HepG2 (cell line): ENCODE measurements around the gene GH2. TPM values are rescaled to one million over a fixed set of nuclear protein-coding genes. Genes with fewer than 3 reads are reported as not detected.
A peak's percentile ranks its signal among the peaks of the same experiment; 100 is the strongest.

Experiments used
- EHMT2 ChIP-seq: fragments of 200-600 bp; sonication (generic); IDR thresholded peaks from 2 replicates; pipeline ENCODE4 v1.7.0; 2017; ENCODE audit warnings: antibody characterized with exemption, low read depth, low read length, borderline replicate concordance
- HNF4A ChIP-seq: sonication (generic); formaldehyde crosslinking; IDR thresholded peaks from 2 replicates; pipeline ENCODE4 v1.4.0; 2020; ENCODE audit warnings: missing genetic modification reagents
- IKZF5 ChIP-seq: IDR thresholded peaks from 2 replicates; pipeline ENCODE4 v1.6.1; 2018; ENCODE audit warnings: missing genetic modification reagents, mild to moderate bottlenecking, missing compliant biosample characterization
- KLF16 ChIP-seq, 2 experiments: sonication (generic) in 1 of 2; formaldehyde crosslinking in 1 of 2; IDR thresholded peaks; 2 replicates each; pipeline versions ENCODE4 v1.6.1 to v1.8.0; 2016 to 2023; ENCODE audit warnings: missing genetic modification reagents in 2 of 2, missing compliant biosample characterization in 1 of 2
- LRRFIP1 ChIP-seq: sonication (generic); formaldehyde crosslinking; conservative IDR thresholded peaks from 2 replicates; pipeline ENCODE4 v1.4.0; 2020; ENCODE audit warnings: missing genetic modification reagents
- MBD4 ChIP-seq: IDR thresholded peaks from 2 replicates; pipeline ENCODE4 v1.6.1; 2012; ENCODE audit warnings: low read length, inconsistent platforms, borderline replicate concordance
- NRL ChIP-seq: sonication (generic); formaldehyde crosslinking; IDR thresholded peaks from 2 replicates; pipeline ENCODE4 v1.5.0; 2020; ENCODE audit warnings: missing genetic modification reagents, mild to moderate bottlenecking, moderate library complexity, borderline replicate concordance
- SCMH1 ChIP-seq: sonication (generic); formaldehyde crosslinking; IDR thresholded peaks from 2 replicates; pipeline ENCODE4 v1.9.0; 2021; ENCODE audit warnings: missing genetic modification reagents, mild to moderate bottlenecking, borderline replicate concordance
- SRSF1 ChIP-seq: fragments of 200-400 bp; formaldehyde crosslinking; optimal IDR thresholded peaks from 2 replicates; pipeline ENCODE3; 2017; ENCODE audit warnings: mild to moderate bottlenecking, low read depth, low read length, moderate library complexity
- TAF1 ChIP-seq: sonication (generic); formaldehyde crosslinking; IDR thresholded peaks from 2 replicates; pipeline ENCODE4 v1.4.0; 2020; ENCODE audit warnings: missing genetic modification reagents
- ZC3H13 ChIP-seq: sonication (generic); formaldehyde crosslinking; IDR thresholded peaks from 2 replicates; pipeline ENCODE4 v1.8.1; 2023; ENCODE audit warnings: mild to moderate bottlenecking, missing genetic modification reagents, moderate library complexity
- ZHX2 ChIP-seq, 2 experiments: sonication (generic) in 1 of 2; formaldehyde crosslinking in 1 of 2; IDR thresholded peaks; 2 replicates each; pipeline versions ENCODE4 v1.6.1 to v1.9.0; 2014 to 2022; ENCODE audit warnings: antibody characterized with exemption in 1 of 2, borderline replicate concordance in 1 of 2, inconsistent platforms in 1 of 2, low read depth in 1 of 2, missing genetic modification reagents in 1 of 2
- ZNF335 ChIP-seq: sonication (generic); formaldehyde crosslinking; IDR thresholded peaks from 2 replicates; pipeline ENCODE4 v1.4.0; 2020; ENCODE audit warnings: missing genetic modification reagents
- ZNF382 ChIP-seq: sonication (generic); formaldehyde crosslinking; IDR thresholded peaks from 2 replicates; pipeline ENCODE4 v1.5.0; 2020; ENCODE audit warnings: missing genetic modification reagents, mild to moderate bottlenecking, borderline replicate concordance
- ZNF414 ChIP-seq: sonication (generic); formaldehyde crosslinking; IDR thresholded peaks from 2 replicates; pipeline ENCODE4 v1.5.0; 2020; ENCODE audit warnings: missing genetic modification reagents
- ZNF468 ChIP-seq: sonication (generic); formaldehyde crosslinking; IDR thresholded peaks from 2 replicates; pipeline ENCODE4 v1.8.0; 2022; ENCODE audit warnings: mild to moderate bottlenecking, moderate library complexity, missing genetic modification reagents
- ZNF562 ChIP-seq: sonication (generic); formaldehyde crosslinking; IDR thresholded peaks from 2 replicates; pipeline ENCODE4 v1.8.0; 2022; ENCODE audit warnings: missing genetic modification reagents, borderline replicate concordance
- ZNF749 ChIP-seq: sonication (generic); formaldehyde crosslinking; IDR thresholded peaks from 2 replicates; pipeline ENCODE4 v1.8.0; 2022; ENCODE audit warnings: mild to moderate bottlenecking, missing genetic modification reagents, moderate library complexity, borderline replicate concordance
- polyA plus RNA-seq, 8 experiments: library from polyadenylated mRNA; depleted of rRNA in 3 of 8; stranded (reverse) in 7 of 8; unstranded in 1 of 8; fragments of >200 nt; fragmentation: Illumina TruSeq in 4 of 8; extraction: Trizol in 4 of 8; gene quantifications; 2 replicates each; pipeline versions ENCODE4 v1.2.1 to v1.2.3, GENCODE V29; 2011 to 2016; ENCODE audit warnings: low read depth in 4 of 8, missing spikeins in 1 of 8, mixed read lengths in 1 of 8; ENCODE audit not compliant: insufficient read depth in 1 of 8
- total RNA-seq, 5 experiments: library from RNA; depleted of rRNA; stranded (reverse); fragments of >200 nt; fragmentation: Illumina TruSeq; extraction: Trizol; gene quantifications; 2 replicates each; pipeline ENCODE4 v1.2.3, GENCODE V29; 2016; ENCODE audit warnings: low read depth in 1 of 5
- TF ChIP-seq, protein P1 (sequence below): sonication (generic); formaldehyde crosslinking; IDR thresholded peaks from 2 replicates; pipeline ENCODE4 v1.4.0; 2020; ENCODE audit warnings: missing genetic modification reagents

Gene GH2
- total and polyA plus RNA-seq, 2 of the 13 experiments (the other 11 are each of a cell fraction or from before 2014, with no cell fraction given), result not detected

GRCh38 chr17:63854709-63855108 is 27.0 kb downstream of the GH2 start (continued):
- TF ChIP-seq ZNF414 (CRISPR knock-in tag) (peak; percentile 67; the same call in 1 of the 2 replicates), EHMT2 (no peak), ZC3H13 (CRISPR knock-in tag) (no peak), ZNF562 (no peak), SRSF1 (no peak), ZHX2 (IDR thresholded peaks at IDR 0.05; ENCODE audit: low read depth) (no peak), ZHX2 (CRISPR knock-in tag; IDR thresholded peaks at IDR 0.05; ENCODE audit: borderline replicate concordance) (no peak), MBD4 (no peak), NRL (CRISPR knock-in tag) (no peak), ZNF468 (no peak), LRRFIP1 (CRISPR knock-in tag) (no peak), ZNF749 (CRISPR knock-in tag) (no peak), TAF1 (CRISPR knock-in tag) (no peak), ZNF382 (CRISPR knock-in tag) (no peak), HNF4A (peak; percentile 90), ZNF335 (CRISPR knock-in tag) (no peak), IKZF5 (CRISPR knock-in tag) (no peak), SCMH1 (CRISPR knock-in tag) (no peak), KLF16 (CRISPR knock-in tag; IDR thresholded peaks at IDR 0.05) (no peak)
- TF ChIP-seq, protein P1, sequence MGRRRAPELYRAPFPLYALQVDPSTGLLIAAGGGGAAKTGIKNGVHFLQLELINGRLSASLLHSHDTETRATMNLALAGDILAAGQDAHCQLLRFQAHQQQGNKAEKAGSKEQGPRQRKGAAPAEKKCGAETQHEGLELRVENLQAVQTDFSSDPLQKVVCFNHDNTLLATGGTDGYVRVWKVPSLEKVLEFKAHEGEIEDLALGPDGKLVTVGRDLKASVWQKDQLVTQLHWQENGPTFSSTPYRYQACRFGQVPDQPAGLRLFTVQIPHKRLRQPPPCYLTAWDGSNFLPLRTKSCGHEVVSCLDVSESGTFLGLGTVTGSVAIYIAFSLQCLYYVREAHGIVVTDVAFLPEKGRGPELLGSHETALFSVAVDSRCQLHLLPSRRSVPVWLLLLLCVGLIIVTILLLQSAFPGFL, result no peak
